Activated CD8-positive, alpha-beta T cell treated with anti-CD3 and anti-CD28 coated beads for 36 hours (primary cell): ENCODE data around the gene MB21D2. TPM values are rescaled to one million over a fixed set of nuclear protein-coding genes. Genes with fewer than 3 reads are reported as not detected.

Experiments
- ATAC-seq: fragments of 200-7000 bp; cut with Tn5 transposase; one replicate; pipeline ENCODE4 v1.10.0; 2021; ENCODE audit warnings: mild to moderate bottlenecking, moderate library complexity
- CTCF ChIA-PET: fragments of 350-600 bp; sonication (Branson Sonifier 250); formaldehyde crosslinking; loops from one replicate; lab custom pipeline; 2021; ENCODE audit warnings: antibody characterized with exemption; lab: Charles Lee
- POLR2A ChIA-PET: fragments of 350-600 bp; sonication (Branson Sonifier 250); formaldehyde crosslinking; loops from one replicate; lab custom pipeline; 2021; ENCODE audit warnings: antibody characterized with exemption; lab: Charles Lee
- DNase-seq: peaks from one replicate; pipeline ENCODE4 v3.0.0-alpha.2; 2020
- H3K27ac Mint-ChIP-seq: one replicate; pipeline ENCODE4 v1.8.0; 2021; ENCODE audit warnings: mild to moderate bottlenecking, mixed read lengths
- H3K27me3 Mint-ChIP-seq: one replicate; pipeline ENCODE4 v1.8.0; 2021; ENCODE audit warnings: mixed read lengths
- H3K36me3 Mint-ChIP-seq: one replicate; pipeline ENCODE4 v1.8.0; 2021; ENCODE audit warnings: low read depth, mixed read lengths
- H3K4me1 Mint-ChIP-seq: one replicate; pipeline ENCODE4 v1.8.0; 2021; ENCODE audit warnings: low read depth, mixed read lengths
- H3K4me3 Mint-ChIP-seq: one replicate; pipeline ENCODE4 v1.8.0; 2021; ENCODE audit warnings: mild to moderate bottlenecking, moderate library complexity, mixed read lengths
- H3K9me3 Mint-ChIP-seq: one replicate; pipeline ENCODE4 v1.8.0; 2021; ENCODE audit warnings: mixed read lengths
- CTCF ChIP-seq: fragments of 200-600 bp; IDR thresholded peaks from one replicate; pipeline ENCODE4 v1.8.0; 2022; ENCODE audit warnings: antibody characterized with exemption, mild to moderate bottlenecking
- intact Hi-C: fragments of 100-400 bp; cut with micrococcal nuclease; formaldehyde crosslinking; loops from one replicate; pipeline ENCODE4 v1.10.0; 2022
- total RNA-seq, 2 experiments: library from RNA; stranded (reverse); gene quantifications; one replicate each; pipeline ENCODE4 v1.2.3, GENCODE V29; 2021

MB21D2 gene
- total RNA-seq, 2 experiments from 2014 or later: 3.1 to 3.2 TPM

GRCh38 chr3:192840143-192840836, 77.4 kb downstream of the MB21D2 start:
- peaks cover 1% of the 10 kb centered on the region for H3K36me3 Mint-ChIP-seq
- ChIA-PET CTCF (interaction anchor here (1.0 kb wide), 1 partner anchor 23 kb away, joined by 3 read pairs; no protein-coding TSS in a partner anchor), POLR2A (interaction anchor here (1.9 kb wide), 1 partner anchor 10 kb away, joined by 6 read pairs; no protein-coding TSS in a partner anchor)
- H3K27ac Mint-ChIP-seq: no peak overlapping the region
- ATAC-seq: no peak
- intact Hi-C loops: no loop called here
- no peaks in the 10 kb centered on the region for H3K9me3 Mint-ChIP-seq
- H3K27me3 Mint-ChIP-seq: no peaks in the 10 kb centered on the region
- no peak for DNase-seq
- H3K4me1 Mint-ChIP-seq: peaks cover 18% of the 10 kb centered on the region
- no peak for TF ChIP-seq CTCF
- no peak overlapping the region for H3K4me3 Mint-ChIP-seq

GRCh38 chr3:192835818-192836815, 81.5 kb downstream of the MB21D2 start:
- no peak overlapping the region for H3K27ac Mint-ChIP-seq
- H3K9me3 Mint-ChIP-seq: no peaks in the 10 kb centered on the region
- ChIA-PET POLR2A (interaction anchor here (1.2 kb wide), 1 partner anchor 623 kb away, joined by 4 read pairs; no protein-coding TSS in a partner anchor), CTCF (no interaction called here)
- TF ChIP-seq CTCF: no peak
- peak; percentile 51 for ATAC-seq
- intact Hi-C loops: no loop called here
- no peak overlapping the region for H3K4me3 Mint-ChIP-seq
- H3K27me3 Mint-ChIP-seq: no peaks in the 10 kb centered on the region
- H3K36me3 Mint-ChIP-seq: peaks cover 1% of the 10 kb centered on the region
- no peak for DNase-seq
- peaks cover 21% of the 10 kb centered on the region for H3K4me1 Mint-ChIP-seq

- no peaks in the 10 kb centered on the region for H3K9me3 Mint-ChIP-seq
- ChIA-PET CTCF (no interaction called here), POLR2A (no interaction called here)
- no peak overlapping the region for H3K27ac Mint-ChIP-seq
- H3K4me3 Mint-ChIP-seq: no peak overlapping the region
- DNase-seq (no peak), ATAC-seq (no peak)
- H3K27me3 Mint-ChIP-seq: no peaks in the 10 kb centered on the region
- no peak for TF ChIP-seq CTCF
- H3K4me1 Mint-ChIP-seq: peaks cover 22% of the 10 kb centered on the region
- H3K36me3 Mint-ChIP-seq: peaks cover 1% of the 10 kb centered on the region
- intact Hi-C loops: no loop called here
These were observed 83.2 kb downstream of the MB21D2 start for GRCh38 chr3:192834428-192834827.

GRCh38 chr3:192833177-192833890, 84.3 kb downstream of the MB21D2 start:
- Mint-ChIP-seq H3K9me3 (no peaks in the 10 kb centered on the region), H3K27ac (no peak overlapping the region), H3K4me1 (peaks cover 18% of the 10 kb centered on the region), H3K27me3 (no peaks in the 10 kb centered on the region), H3K36me3 (peaks cover 1% of the 10 kb centered on the region), H3K4me3 (no peak overlapping the region)
- intact Hi-C loops: no loop called here
- ChIA-PET CTCF (no interaction called here), POLR2A (no interaction called here)
- TF ChIP-seq CTCF: no peak
- no peak for DNase-seq
- no peak for ATAC-seq
